Measurements from ENCODE around the gene THUMPD2. TPM values are rescaled to one million over a fixed set of nuclear protein-coding genes. Genes with fewer than 3 reads are reported as not detected.

The THUMPD2 gene
- total RNA-seq (2021): 18.0 and 19.5 TPM in 2 replicates
- long read RNA-seq, transcript THUMPD2-204 (10 exons, 1,970 nt): major isoform, 36 of 92 reads
- long read RNA-seq, partial matches to known transcripts: 7 of 92 reads
- long read RNA-seq, other reads (novel, unspliced or antisense): 46 of 92 reads

- peak within 1 kb of the TSS; percentile 97 for H3K18ac ChIP-seq (ENCODE audit: insufficient read length, low read depth, low read length)
- H2BK120ac ChIP-seq (ENCODE audit: low read depth, low read length, poor library complexity, severe bottlenecking): no peak within 1 kb of the TSS
- Mint-ChIP-seq H3K27ac (peak within 1 kb of the TSS; percentile 61 to 94 (median 86); a peak in 6 of 7 replicates), H3K9me3 (peaks cover 0 to 2% of the 10 kb centered on the region in 2 experiments; a peak in 2 of 5 replicates), H3K27me3 (ENCODE audit: low read depth) (peaks cover 1% of the 10 kb centered on the region), H3K4me1 (peaks cover 40 to 43% of the 10 kb centered on the region in 2 experiments), H3K4me3 (peak within 1 kb of the TSS; percentile 86 to 89), H3K36me3 (ENCODE audit: insufficient read depth in 1 of 3, low read depth in 3 of 3) (peaks cover 7 to 26% (median 17%) of the 10 kb centered on the region in 3 experiments)
- H4K5ac ChIP-seq (ENCODE audit: insufficient read length, low read depth, low read length): no peak within 1 kb of the TSS
- H3K4me1 ChIP-seq (ENCODE audit: insufficient read depth, low read length): no peaks in the 10 kb centered on the region; the same call in 1 of the 2 replicates
- TF ChIP-seq CTCF (conservative IDR thresholded peaks at IDR 0.05): no peak
- no peak within 1 kb of the TSS for H3K23ac ChIP-seq (ENCODE audit: insufficient read length, low read depth, low read length)
- peak within 1 kb of the TSS; percentile 53 for H3K4me2 ChIP-seq (ENCODE audit: insufficient read depth, insufficient read length, low read length)
- no peak within 1 kb of the TSS for H2AK5ac ChIP-seq (ENCODE audit: insufficient read length, low read length)
- H3K4ac ChIP-seq (ENCODE audit: low read depth, low read length): no peak within 1 kb of the TSS
- DNase-seq: peak; percentile 83
- peak within 1 kb of the TSS; percentile 99 for H3K14ac ChIP-seq (ENCODE audit: insufficient read depth, low read length)
- WGBS (ENCODE audit: extremely low coverage, insufficient read length, low lambda C conversion rate): no CpG with 5 or more reads among the region's 54 CpGs
- H2BK5ac ChIP-seq (ENCODE audit: insufficient read length, low read length): no peak within 1 kb of the TSS
- H2BK15ac ChIP-seq (ENCODE audit: low read depth, low read length): no peak within 1 kb of the TSS
- no peak within 1 kb of the TSS for H2BK20ac ChIP-seq (ENCODE audit: low read depth, low read length, poor library complexity, severe bottlenecking)
- H3K27ac ChIP-seq (ENCODE audit: insufficient read length, low read depth, low read length): no peak within 1 kb of the TSS
- H4K20me1 ChIP-seq (ENCODE audit: control insufficient read depth, insufficient read depth, insufficient read length): no peaks in the 10 kb centered on the region
- H2AFZ ChIP-seq (ENCODE audit: low read length): no peak within 1 kb of the TSS
- no peak within 1 kb of the TSS for H4K91ac ChIP-seq (ENCODE audit: insufficient read length, low read depth, low read length)
- peaks cover 6% of the 10 kb centered on the region; the same call in 1 of the 2 replicates for H3K79me2 ChIP-seq (ENCODE audit: insufficient read depth, low read length)
- H3K9ac ChIP-seq (ENCODE audit: extremely low read depth, insufficient read length, low read length): peak within 1 kb of the TSS; percentile 75
- peaks cover 5% of the 10 kb centered on the region for H3K79me1 ChIP-seq (ENCODE audit: insufficient read depth, low read depth, low read length, poor library complexity, severe bottlenecking)
- H3K27me3 ChIP-seq (ENCODE audit: insufficient read depth, low read length): no peaks in the 10 kb centered on the region
- H2BK12ac ChIP-seq (ENCODE audit: insufficient read length, low read depth, low read length): peak within 1 kb of the TSS; percentile 7
- H3K9me3 ChIP-seq (ENCODE audit: control insufficient read depth, low read depth, low read length): no peaks in the 10 kb centered on the region
- H3K56ac ChIP-seq (ENCODE audit: insufficient read length, low read depth, low read length): no peak within 1 kb of the TSS
- H4K8ac ChIP-seq (replicated peaks; ENCODE audit: insufficient read length, low read depth, low read length): no peak within 1 kb of the TSS
- peaks cover 7% of the 10 kb centered on the region for H3K23me2 ChIP-seq (ENCODE audit: insufficient read length, low read depth, low read length, poor library complexity, severe bottlenecking)
- H3T11ph ChIP-seq (ENCODE audit: low read length): no peak within 1 kb of the TSS
Measured at GRCh38 chr2:39778775-39779340, at the start of gene THUMPD2. THUMPD2 (minus strand) TSS chr2:39779258; CDS start chr2:39779239, 19 bp downstream.

All from H9 (cell line).